ENCODE results near the gene RIC8A.
"Not testable (repeated sequence)": the region's sequence is repeated elsewhere in the genome, so short reads cannot be mapped to it uniquely, and the experiment has no call there.

RIC8A gene

GRCh38 chr11:207208-207862 is at the start of gene RIC8A, which contains the start of gene BET1L:
TSS of gene RIC8A (plus strand) at chr11:207708. CDS start at chr11:208855, 1,147 bp downstream.
TSS of gene BET1L (minus strand) at chr11:207399. CDS start at chr11:207321, 78 bp downstream.
- peak; percentile 96 for FAIRE-seq

- not testable (repeated sequence) for FAIRE-seq
Observed at GRCh38 chr11:180242-180641, 27.3 kb upstream of the RIC8A start.

DNA sequence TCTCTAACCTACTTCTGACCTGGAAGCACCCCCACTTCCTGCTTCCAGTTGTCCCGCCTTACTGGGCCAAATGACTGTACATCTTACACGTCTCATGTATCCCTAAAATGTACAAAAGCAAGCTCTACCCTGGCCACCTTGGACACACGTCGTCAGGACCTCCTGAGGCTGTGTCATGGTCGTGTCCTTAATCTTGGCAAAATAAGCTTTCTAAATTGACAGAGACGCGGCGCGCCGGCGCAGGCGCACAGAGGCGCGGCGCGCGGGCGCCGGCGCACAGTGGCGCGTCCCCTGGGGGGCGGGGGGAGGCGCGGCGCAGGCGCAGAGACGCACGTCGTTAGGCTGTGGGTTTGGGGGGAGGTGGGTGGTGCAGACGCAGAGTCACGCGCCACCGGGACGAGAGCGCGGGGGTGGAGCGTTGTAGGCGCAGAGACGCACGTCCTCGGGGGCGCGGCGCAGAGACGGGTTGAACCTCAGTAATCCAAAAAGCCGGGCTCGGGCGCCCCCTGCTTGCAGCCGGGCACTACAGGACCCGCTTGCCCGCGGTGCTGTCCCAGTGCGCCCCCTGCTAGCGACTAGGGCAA is 18.2 kb upstream of the RIC8A start:
- FAIRE-seq: not testable (repeated sequence)

DNA sequence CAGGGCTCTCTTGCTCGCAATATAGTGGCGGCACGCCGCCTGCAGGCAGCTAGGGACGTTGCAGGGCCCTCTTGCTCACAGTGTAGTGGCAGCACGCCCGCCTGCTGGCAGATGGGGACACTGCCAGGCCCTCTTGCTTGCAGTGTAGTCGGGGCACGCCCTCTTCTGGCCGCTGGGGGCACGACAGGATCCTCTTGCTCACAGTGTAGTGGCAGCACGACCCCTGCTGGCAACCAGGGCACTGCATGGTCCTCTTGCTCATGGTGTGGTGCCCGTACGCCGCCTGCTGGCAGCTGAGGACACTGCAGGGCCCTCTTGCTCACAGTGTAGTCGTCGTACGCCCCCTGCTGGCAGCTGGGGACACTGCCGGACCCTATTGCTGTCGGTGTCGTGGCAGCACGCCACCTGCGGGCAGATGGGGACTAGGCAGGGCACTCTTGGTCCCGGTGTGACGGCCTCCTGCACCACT is 17.6 kb upstream of the RIC8A start:
- FAIRE-seq: not testable (repeated sequence)

DNA sequence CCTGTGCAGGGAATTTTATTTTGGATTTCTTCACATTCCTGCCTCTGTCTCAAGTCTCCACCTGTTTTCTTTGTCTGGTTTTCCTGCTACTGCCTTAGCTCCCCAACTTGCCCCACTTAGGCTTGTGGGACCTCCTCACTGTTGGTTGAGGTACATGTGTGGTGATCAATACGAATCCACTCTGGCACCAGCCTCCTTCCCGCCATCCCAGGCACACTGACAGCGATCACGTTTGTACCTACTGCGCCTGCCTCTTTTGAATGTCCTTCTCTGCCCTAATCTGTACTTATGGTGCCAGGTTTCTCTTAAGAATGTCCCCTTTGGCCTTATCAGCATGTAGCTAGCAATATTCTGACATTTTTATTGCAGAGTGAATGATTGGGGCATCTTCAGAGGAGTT is 17.0 kb upstream of the RIC8A start:
- FAIRE-seq: not testable (repeated sequence)

DNA sequence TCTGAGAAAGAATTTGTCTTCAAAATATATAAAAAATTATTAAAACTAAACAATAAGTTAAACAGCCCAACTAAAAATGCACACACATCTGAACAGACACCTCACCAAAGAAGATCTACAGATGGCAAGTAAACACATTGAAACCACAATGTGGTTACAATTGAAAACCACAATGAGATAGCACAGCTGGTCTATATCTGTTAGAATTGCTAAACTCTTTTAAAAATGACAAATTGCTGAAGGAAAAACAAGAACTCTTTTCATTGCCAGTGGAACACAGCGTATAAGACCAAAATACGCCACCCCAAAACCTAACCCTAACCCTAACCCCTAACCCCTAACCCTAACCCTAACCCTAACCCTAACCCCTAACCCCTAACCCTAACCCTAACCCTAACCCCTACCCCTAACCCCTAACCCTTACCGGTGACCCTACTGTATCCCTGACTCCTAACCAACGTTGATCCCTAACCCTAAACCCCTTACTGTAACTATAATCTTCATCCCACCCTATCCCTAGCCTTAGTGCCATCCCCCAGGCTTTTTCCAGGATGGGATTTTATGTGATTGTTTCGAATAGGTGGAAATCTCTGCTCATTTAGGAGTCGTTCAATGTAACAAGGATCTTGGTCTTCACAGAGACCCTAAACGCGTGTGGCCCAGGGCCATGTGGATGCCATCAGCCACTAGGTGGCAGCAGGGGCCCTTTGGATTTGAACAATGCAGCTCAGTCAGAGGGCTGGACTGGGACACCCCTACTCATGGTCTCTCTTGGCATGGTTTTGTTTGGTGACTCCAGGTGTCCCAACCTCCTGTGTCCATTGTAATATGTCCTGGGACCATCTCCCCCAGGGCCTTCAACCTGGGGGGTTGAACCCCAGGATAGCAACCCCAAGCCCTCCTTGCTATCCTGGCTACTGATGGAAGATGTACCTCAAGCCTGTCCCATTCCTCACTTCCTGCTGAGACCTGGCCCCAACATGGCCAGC is 15.7 kb upstream of the RIC8A start:
- not testable (repeated sequence) for FAIRE-seq

DNA sequence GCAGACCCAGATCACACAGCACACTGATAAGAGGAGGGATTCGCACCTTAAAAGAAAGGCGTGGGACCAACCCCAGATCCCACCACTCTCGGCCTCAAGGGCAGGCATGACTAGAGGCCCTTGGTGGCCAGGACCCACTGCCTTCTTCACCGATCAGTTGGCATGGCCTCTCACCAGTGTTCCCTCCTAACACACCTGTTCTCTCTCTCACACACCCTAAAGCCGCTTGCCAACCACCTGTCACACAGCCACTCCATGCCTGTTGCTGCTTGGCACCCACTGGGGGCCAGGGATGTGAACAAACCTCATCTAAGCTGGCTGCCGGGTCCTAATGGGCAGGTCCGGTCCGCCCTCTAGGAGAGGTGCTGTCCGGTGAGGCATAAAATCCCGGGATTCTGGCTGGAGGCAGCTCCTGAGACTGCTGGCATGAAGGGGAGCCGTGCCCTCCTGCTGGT is 14.8 kb upstream of the RIC8A start, which contains the start of gene SCGB1C1:
SCGB1C1 (plus strand) TSS at position 405 of the 455 bp plus-strand sequence; CDS start at position 427, 22 bp downstream.
- not testable (repeated sequence) for FAIRE-seq

DNA sequence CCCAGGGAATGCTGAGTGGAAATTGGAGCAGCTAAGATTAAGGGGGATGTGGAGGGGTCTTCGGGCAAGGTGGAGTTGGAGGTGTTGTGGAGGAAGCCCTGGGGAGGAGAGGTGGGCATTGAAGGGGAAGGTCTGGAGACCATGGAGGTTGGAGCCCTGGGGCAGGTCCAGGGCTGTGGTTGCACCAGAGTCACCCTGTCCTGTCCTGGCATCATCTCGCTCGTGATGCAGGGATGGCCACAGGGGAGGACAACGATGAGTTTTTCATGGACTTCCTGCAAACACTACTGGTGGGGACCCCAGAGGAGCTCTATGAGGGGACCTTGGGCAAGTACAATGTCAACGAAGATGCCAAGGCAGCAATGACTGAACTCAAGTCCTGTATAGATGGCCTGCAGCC is 14.0 kb upstream of the RIC8A start:
- not testable (repeated sequence) for FAIRE-seq

DNA sequence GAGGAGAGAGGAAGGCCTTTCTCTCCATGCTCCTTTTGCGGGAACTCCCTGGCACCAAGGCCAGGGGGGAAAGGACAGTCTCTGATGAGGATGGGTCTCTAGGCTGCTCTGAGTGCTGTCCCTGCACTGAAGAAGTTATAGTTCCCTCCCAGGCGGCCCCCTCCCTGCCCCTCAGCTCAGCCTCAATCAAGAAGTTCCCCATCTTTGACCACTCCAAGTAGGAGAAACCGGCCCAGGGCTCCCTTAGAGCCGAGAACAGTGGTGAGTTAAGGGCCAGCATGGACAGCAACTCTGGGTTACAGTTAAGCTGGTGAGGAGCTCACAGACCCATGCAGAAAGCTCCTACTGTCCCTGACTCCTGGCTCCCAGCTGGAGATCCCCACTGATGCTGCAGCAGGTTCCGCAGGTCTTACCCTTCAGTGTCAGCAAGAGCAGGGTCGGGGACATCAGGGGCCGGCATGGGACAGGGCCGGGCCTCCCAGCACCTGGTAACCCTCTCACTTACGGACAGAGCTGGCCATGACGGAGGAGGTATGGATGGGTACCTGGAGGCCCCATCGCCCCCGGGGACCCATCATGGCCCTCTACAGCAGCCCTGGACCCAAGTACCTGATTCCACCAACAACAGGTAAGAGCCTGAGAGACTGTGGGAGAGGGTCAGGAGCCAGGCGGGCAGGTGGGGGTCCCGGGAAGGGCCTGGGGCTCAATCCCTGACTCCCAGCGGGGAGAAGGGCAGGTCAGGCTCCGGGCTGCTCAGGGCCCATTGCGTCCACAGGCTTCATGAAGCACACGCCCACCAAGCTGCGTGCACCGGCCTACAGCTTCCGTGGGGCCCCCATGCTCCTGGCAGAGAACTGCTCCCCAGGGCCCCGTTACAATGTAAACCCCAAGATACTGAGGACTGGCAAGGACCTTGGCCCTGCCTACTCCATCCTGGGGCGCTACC is 10.4 kb upstream of the RIC8A start:
- no peak for FAIRE-seq

- no peak for FAIRE-seq
Observed at GRCh38 chr11:197741-198235, 9.7 kb upstream of the RIC8A start.

DNA sequence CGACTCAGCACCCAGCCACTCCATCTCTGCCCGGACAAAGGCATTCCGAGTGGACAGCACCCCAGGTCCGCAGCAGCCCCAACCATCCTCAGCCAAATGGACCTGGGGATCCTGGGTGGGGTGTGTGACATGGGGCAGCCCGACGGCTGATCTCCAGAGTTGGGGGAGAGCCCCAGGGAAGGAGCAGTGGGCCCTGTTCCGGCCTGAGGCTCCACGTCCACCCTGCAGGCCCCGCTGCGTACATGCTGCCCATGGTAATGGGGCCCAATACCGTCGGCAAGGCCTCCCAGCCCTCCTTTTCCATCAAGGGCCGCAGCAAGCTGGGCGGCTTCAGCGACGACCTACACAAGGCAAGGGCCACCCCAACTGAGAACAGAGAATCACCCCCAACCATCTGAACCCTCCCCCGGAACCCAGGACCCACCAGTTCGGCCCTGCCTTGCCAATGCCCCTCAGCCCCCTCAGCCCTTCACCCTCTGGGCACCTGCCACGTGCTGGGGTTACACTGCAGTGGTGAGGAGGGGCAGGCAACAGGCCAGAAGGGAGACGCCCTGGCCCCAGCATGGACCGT is 9.2 kb upstream of the RIC8A start:
- no peak for FAIRE-seq

DNA sequence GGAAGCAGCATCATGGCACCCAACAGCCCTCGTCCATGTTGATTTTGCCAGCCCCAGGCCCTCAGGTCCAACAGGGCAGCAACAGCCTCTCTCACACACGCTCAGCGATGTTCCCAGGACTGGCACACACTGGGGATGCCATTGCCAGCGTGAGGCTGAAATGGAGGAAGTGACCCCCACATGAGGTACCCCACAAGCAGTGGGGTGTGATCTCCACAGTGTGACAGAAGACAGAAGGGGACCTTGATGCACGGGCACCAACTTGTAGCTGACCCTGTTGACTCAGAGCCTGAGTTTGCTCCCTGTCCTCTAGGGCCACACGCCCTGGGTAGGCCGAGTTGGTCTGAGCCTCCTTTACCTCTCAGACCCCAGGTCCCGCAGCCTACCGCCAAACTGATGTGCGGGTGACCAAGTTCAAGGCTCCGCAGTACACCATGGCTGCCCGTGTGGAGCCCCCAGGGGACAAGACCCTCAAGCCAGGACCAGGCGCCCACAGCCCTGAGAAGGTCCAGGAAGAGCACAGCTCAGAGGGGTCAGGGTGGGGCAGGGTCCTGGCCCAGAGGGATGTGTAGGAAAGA is 8.4 kb upstream of the RIC8A start:
- FAIRE-seq: no peak

DNA sequence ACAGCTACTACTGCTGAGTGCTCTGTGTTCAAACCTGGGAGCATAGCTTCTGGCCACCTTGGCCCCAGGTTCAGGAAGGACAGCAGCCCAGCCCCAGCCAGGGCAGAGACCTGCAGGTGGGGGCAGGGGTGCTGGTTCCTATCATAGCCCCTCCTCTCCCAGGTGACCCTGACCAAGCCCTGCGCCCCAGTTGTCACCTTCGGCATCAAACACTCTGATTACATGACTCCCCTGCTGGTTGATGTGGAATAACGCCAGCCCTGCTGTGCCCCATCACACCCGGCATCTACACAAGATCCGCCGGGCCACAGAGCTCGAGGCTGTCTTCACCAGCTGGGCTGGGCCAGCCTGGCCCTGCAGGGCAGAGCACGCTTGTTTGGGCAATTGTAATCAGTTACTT is 7.7 kb upstream of the RIC8A start:
- no peak for FAIRE-seq

GRCh38 chr11:200224-201003 is 7.1 kb upstream of the RIC8A start:
- no peak for FAIRE-seq

DNA sequence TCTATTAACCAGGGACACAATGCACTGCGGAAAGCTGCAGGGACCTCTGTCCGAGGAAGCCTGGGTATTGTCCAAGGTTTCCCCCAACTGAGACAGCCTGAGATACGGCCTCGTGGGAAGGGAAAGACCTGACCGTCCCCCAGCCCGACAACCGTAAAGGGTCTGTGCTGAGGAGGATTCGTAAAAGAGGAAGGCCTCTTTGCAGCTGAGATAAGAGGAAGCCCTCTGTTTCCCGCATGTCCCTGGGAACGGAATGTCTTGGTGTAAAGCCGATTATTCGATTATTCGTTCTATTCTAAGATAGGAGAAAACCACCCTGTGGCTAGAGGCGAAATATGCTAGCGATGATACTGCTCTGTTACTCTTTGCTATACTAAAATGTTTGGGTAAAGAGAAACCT is 5.5 kb upstream of the RIC8A start:
- no peak for FAIRE-seq

DNA sequence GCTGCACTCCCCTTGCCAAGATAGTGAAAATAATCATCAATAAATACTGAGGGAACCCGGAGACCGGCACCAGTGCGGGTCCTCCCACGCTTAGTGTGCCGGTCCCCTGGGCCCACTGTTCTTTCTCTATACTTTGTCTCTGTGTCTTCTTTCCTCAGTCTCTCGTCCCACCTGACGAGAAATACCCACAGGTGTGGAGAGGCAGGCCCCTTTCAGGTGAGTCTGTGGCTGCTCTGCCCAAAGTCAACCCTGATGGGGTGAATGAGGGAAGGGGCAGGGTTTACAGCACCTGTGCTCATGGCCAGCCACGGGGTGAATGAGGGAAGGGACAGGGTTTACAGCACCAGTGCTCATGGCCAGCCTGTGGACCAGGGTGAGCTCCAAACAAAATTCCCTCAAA is 5.0 kb upstream of the RIC8A start:
- FAIRE-seq: no peak

GRCh38 chr11:203056-203944 is 4.2 kb upstream of the RIC8A start:
- no peak for FAIRE-seq

DNA sequence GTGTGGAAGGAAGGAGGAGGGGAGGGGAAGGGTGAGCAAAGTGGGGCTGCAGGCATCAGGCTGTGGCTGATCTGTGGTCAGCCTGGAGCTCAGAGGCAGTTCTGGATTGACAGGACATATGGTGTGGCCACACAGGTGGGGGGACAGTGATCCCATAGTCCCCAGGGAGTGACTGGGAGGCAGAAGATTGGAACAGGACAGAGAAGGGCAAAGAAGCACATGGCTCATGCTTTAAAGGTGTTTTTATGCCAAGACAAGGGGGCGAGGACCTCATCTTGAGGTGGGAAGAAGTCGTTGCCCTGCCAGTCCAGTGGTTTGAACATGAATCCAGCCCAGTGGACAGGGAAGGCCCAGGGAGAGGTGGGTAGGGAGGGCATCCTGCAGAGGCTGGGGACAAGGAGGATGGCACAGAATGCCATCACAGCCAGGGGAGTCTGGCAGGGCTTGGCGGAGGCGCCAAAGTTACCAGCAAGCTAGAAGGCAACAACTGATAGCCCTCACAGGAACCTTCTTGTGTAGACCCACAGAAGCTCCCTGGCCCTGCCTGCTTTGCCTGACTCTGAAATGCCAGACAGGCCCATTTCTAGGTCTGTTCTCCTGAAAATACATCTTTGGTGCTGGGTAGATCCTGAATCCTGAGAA is 3.4 kb upstream of the RIC8A start:
- no peak for FAIRE-seq

Data from endometrium (tissue), 2 donors.